CD4-positive, alpha-beta T cell treated with Interleukin-21 for 1 hour (primary cell): ENCODE measurements around the gene NR2E3.

Experiments used
- DNase-seq: peaks from one replicate; pipeline ENCODE4 v3.0.0-alpha.2; 2020

Gene NR2E3

GRCh38 chr15:71792521-71792920 lies 17.8 kb upstream of the NR2E3 start:
- DNase-seq: no peak

- DNase-seq: no peak
These were observed 11.7 kb upstream of the NR2E3 start for GRCh38 chr15:71798641-71799040.

GRCh38 chr15:71800190-71800589 lies 10.2 kb upstream of the NR2E3 start:
- DNase-seq: no peak

GRCh38 chr15:71800835-71801745 lies 9.3 kb upstream of the NR2E3 start:
- no peak for DNase-seq

GRCh38 chr15:71801935-71802655 lies 8.3 kb upstream of the NR2E3 start:
- no peak for DNase-seq

GRCh38 chr15:71802770-71803169 lies 7.6 kb upstream of the NR2E3 start:
- no peak for DNase-seq

GRCh38 chr15:71804226-71804625 lies 6.1 kb upstream of the NR2E3 start:
- no peak for DNase-seq

- no peak for DNase-seq
These were observed 5.5 kb upstream of the NR2E3 start for GRCh38 chr15:71804695-71805470.

- DNase-seq: no peak
These were observed 3.9 kb upstream of the NR2E3 start for GRCh38 chr15:71806452-71806931.

- DNase-seq: no peak
These were observed 3.2 kb upstream of the NR2E3 start for GRCh38 chr15:71807125-71807629.

- DNase-seq: no peak
These were observed 2.7 kb upstream of the NR2E3 start for GRCh38 chr15:71807691-71808091.

- DNase-seq: no peak
These were observed 1.9 kb upstream of the NR2E3 start for GRCh38 chr15:71808311-71809020.

GRCh38 chr15:71809346-71809745 lies 1.0 kb upstream of the NR2E3 start:
- DNase-seq: no peak

- no peak for DNase-seq
These were observed 832 bp downstream of the NR2E3 start for GRCh38 chr15:71811036-71811736.

- no peak for DNase-seq
These were observed 1.7 kb downstream of the NR2E3 start for GRCh38 chr15:71811752-71812735.

GRCh38 chr15:71812966-71813722 lies 2.8 kb downstream of the NR2E3 start:
- DNase-seq: no peak

GRCh38 chr15:71813723-71814470 lies 3.5 kb downstream of the NR2E3 start:
- DNase-seq: no peak

GRCh38 chr15:71815301-71815700 lies 4.9 kb downstream of the NR2E3 start:
- DNase-seq: no peak

GRCh38 chr15:71817351-71817750 lies 7.0 kb downstream of the NR2E3 start:
- no peak for DNase-seq
